ENCODE measurements around the gene NLRP1.

Gene NLRP1

GRCh38 chr17:5615476-5615875 lies 31.2 kb upstream of the NLRP1 start:
- Histone ChIP-seq H2AFZ (ENCODE audit: low read depth, low read length) (no peak overlapping the region), H3K4me1 (ENCODE audit: insufficient read depth, low read length) (no peaks in the 10 kb centered on the region), H3K4me3 (ENCODE audit: low read depth in 1 of 2, low read length in 2 of 2) (no peak overlapping the region), H3K36me3 (ENCODE audit: insufficient read depth, low read length) (no peaks in the 10 kb centered on the region), H3K27ac (ENCODE audit: low read length) (no peak overlapping the region), H3K9ac (ENCODE audit: low read depth, low read length) (no peak overlapping the region), H3K4me2 (ENCODE audit: insufficient read depth, low read length) (no peak overlapping the region), H3K9me3 (ENCODE audit: insufficient read depth, low read length, severe bottlenecking) (no peaks in the 10 kb centered on the region), H3K27me3 (ENCODE audit: insufficient read depth, low read length, poor library complexity) (peaks cover 33% of the 10 kb centered on the region), H3K79me2 (ENCODE audit: insufficient read depth, low read length) (no peaks in the 10 kb centered on the region), H4K20me1 (ENCODE audit: insufficient read depth, low read length) (no peaks in the 10 kb centered on the region; the same call in 1 of the 2 replicates)
- TF ChIP-seq EZH2 (IDR thresholded peaks at IDR 0.05; ENCODE audit: borderline replicate concordance, low read depth, low read length, severe bottlenecking) = no peak
- no peak for TF ChIP-seq CTCF (IDR thresholded peaks at IDR 0.05; ENCODE audit: borderline replicate concordance, extremely low read depth, low read length, poor library complexity, severe bottlenecking)
- ATAC-seq (ENCODE audit: insufficient read depth, low read depth) (no peak), DNase-seq (no peak)

- ATAC-seq (ENCODE audit: insufficient read depth, low read depth) = no peak
- no peaks in the 10 kb centered on the region; the same call in 1 of the 2 replicates for H4K20me1 ChIP-seq (ENCODE audit: insufficient read depth, low read length)
- no peak for TF ChIP-seq CTCF (IDR thresholded peaks at IDR 0.05; ENCODE audit: borderline replicate concordance, extremely low read depth, low read length, poor library complexity, severe bottlenecking)
- no peak for TF ChIP-seq EZH2 (IDR thresholded peaks at IDR 0.05; ENCODE audit: borderline replicate concordance, low read depth, low read length, severe bottlenecking)
- H3K27me3 ChIP-seq (ENCODE audit: insufficient read depth, low read length, poor library complexity) = peaks cover 23% of the 10 kb centered on the region
- no peaks in the 10 kb centered on the region for H3K79me2 ChIP-seq (ENCODE audit: insufficient read depth, low read length)
- no peak overlapping the region for H3K4me2 ChIP-seq (ENCODE audit: insufficient read depth, low read length)
- H3K36me3 ChIP-seq (ENCODE audit: insufficient read depth, low read length) = no peaks in the 10 kb centered on the region
- H3K9ac ChIP-seq (ENCODE audit: low read depth, low read length) = no peak overlapping the region
- no peak for DNase-seq
- H3K4me3 ChIP-seq (ENCODE audit: low read depth in 1 of 2, low read length in 2 of 2) = no peak overlapping the region
- no peak overlapping the region for H2AFZ ChIP-seq (ENCODE audit: low read depth, low read length)
- no peaks in the 10 kb centered on the region for H3K4me1 ChIP-seq (ENCODE audit: insufficient read depth, low read length)
- no peaks in the 10 kb centered on the region for H3K9me3 ChIP-seq (ENCODE audit: insufficient read depth, low read length, severe bottlenecking)
- H3K27ac ChIP-seq (ENCODE audit: low read length) = no peak overlapping the region
Measured at GRCh38 chr17:5610956-5611355, 26.6 kb upstream of the NLRP1 start.

GRCh38 chr17:5608399-5609112 lies 24.2 kb upstream of the NLRP1 start:
- no peaks in the 10 kb centered on the region for H4K20me1 ChIP-seq (ENCODE audit: insufficient read depth, low read length)
- H2AFZ ChIP-seq (ENCODE audit: low read depth, low read length) = no peak overlapping the region
- no peak overlapping the region for H3K27ac ChIP-seq (ENCODE audit: low read length)
- no peak for ATAC-seq (ENCODE audit: insufficient read depth, low read depth)
- no peak overlapping the region for H3K4me2 ChIP-seq (ENCODE audit: insufficient read depth, low read length)
- TF ChIP-seq CTCF (IDR thresholded peaks at IDR 0.05; ENCODE audit: borderline replicate concordance, extremely low read depth, low read length, poor library complexity, severe bottlenecking) (no peak), EZH2 (IDR thresholded peaks at IDR 0.05; ENCODE audit: borderline replicate concordance, low read depth, low read length, severe bottlenecking) (no peak)
- no peak for DNase-seq
- no peaks in the 10 kb centered on the region for H3K36me3 ChIP-seq (ENCODE audit: insufficient read depth, low read length)
- H3K4me1 ChIP-seq (ENCODE audit: insufficient read depth, low read length) = no peaks in the 10 kb centered on the region
- H3K9me3 ChIP-seq (ENCODE audit: insufficient read depth, low read length, severe bottlenecking) = no peaks in the 10 kb centered on the region
- no peaks in the 10 kb centered on the region for H3K79me2 ChIP-seq (ENCODE audit: insufficient read depth, low read length)
- no peak overlapping the region for H3K4me3 ChIP-seq (ENCODE audit: low read depth in 1 of 2, low read length in 2 of 2)
- no peak overlapping the region for H3K9ac ChIP-seq (ENCODE audit: low read depth, low read length)
- H3K27me3 ChIP-seq (ENCODE audit: insufficient read depth, low read length, poor library complexity) = peaks cover 18% of the 10 kb centered on the region

Measured in DND-41 (cell line).